ENCODE measurements around the gene FAT1.
"Not testable (repeated sequence)": the region's sequence is repeated elsewhere in the genome, so short reads cannot be mapped to it uniquely, and the experiment has no call there.

The FAT1 gene

DNA sequence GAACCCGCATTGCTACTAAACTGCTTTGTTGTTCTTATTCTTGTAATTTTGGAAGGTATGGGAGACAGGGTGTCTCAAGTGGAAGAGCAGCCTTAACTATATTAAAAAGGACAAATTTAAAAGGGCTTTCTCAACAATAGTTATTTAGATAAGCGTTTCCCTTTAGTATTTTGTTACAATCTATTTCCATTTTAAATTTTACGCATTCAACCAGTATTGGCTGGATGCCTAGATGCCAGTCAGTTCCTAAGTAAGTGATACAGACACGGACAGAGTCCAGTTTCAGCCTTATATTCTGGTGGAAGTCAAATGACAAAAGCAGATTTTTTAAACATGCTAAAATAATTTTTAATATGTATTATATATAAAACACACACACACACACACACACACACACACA is 28.3 kb downstream of the FAT1 start:
- no peak for DNase-seq

GRCh38 chr4:186693894-186694293 is 29.8 kb downstream of the FAT1 start:
- no peak for DNase-seq

GRCh38 chr4:186693159-186693815 is 30.4 kb downstream of the FAT1 start:
- DNase-seq = no peak

GRCh38 chr4:186691396-186691795 is 32.3 kb downstream of the FAT1 start:
- no peak for DNase-seq

GRCh38 chr4:186689476-186689875 is 34.2 kb downstream of the FAT1 start:
- no peak for DNase-seq

DNA sequence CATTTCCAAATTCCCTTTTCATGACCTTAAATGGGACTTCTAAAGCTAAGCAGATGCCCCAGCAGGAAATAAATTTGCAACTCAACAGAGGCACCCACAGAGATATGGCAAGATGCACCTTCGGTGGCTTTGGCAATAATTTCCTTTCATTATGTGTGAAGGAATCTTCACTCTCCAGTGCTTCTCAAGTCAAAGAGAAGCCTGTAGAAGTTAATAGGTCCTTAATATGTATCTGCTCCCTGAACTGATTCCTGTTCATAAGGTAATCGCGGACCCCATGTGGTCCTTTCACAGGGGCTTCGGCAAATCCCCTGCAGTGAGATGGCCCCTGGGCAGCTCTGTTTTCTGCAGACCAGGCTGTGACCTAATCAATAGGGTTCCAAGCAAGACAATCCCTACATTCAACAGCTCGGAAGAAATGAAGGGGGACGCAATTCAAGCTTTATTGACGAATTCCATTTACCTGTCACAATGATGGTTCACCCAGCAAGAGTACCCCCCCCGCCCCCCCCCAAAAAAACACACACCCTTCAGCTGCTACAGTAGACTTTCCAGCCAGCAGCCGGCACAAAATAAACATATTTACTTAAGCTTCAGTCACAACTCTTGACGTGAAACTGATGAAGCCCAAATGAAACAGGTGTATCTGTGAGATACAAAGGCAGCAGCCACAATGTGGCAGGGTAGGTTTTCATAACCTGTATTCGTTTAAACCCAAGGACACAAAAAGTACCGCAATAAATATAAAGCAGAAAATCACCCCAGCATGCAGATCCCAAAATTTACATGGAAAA is 35.3 kb downstream of the FAT1 start:
- no peak for DNase-seq

GRCh38 chr4:186687265-186687664 is 36.4 kb downstream of the FAT1 start:
- no peak for DNase-seq

- DNase-seq = no peak
Observed at GRCh38 chr4:186685767-186686183, 37.9 kb downstream of the FAT1 start.

DNA sequence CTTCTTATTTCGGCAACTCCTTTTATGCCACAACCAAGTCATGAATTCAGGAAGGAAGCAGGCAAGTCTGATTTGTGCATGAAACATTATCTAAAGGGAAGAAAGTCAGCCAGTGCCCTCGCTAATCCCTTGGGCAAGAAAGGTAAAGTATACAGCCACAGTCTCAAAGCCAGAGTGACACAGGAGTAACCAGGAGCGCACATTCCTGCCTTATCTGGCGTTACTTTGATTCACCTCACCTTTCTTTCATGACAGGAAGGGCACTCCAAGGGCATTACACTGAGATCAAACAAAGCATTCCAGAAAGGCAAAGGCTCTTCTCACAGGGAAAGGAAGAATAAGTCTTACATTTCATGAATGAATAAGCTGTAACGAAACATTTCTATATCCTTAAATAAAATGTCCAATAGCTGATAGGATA is 38.8 kb downstream of the FAT1 start:
- DNase-seq = no peak

DNA sequence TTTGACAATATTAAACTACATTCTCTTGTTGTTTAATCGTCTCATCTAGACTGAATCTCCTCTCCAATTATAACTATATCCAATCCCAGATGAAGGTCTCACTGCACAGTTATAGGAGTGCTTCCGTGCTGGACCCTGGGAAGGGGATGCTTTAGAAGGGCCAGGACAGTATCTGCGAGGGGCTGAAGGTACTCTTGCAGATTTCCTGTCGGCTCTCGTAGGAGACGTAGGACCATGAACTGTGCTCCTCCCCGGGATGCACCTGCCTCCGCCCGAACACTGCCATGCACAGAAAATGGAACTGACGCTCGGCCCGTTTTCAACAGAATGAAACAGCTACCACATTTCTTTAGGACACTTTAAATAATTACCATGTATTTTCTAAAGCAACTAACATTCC is 39.4 kb downstream of the FAT1 start:
- no peak for DNase-seq

DNA sequence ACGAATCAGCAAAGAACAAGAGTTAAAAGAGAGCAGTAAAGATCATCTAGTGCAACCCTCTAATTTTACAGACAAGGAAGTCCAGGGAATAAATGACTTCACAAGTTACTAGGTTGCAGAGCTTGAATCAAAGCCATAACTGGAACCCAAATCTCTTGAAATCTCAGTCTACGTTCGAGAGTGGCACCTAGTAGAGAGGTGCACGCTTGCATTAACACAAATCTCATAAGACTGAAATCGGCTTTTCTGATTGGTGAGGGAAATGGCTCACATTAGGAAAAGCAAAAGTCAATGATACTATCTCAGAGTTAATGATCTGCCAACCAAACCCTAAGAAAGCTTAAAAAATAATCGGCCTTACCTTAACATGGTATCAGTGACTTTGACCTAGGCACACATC is 43.0 kb downstream of the FAT1 start:
- no peak for DNase-seq

DNA sequence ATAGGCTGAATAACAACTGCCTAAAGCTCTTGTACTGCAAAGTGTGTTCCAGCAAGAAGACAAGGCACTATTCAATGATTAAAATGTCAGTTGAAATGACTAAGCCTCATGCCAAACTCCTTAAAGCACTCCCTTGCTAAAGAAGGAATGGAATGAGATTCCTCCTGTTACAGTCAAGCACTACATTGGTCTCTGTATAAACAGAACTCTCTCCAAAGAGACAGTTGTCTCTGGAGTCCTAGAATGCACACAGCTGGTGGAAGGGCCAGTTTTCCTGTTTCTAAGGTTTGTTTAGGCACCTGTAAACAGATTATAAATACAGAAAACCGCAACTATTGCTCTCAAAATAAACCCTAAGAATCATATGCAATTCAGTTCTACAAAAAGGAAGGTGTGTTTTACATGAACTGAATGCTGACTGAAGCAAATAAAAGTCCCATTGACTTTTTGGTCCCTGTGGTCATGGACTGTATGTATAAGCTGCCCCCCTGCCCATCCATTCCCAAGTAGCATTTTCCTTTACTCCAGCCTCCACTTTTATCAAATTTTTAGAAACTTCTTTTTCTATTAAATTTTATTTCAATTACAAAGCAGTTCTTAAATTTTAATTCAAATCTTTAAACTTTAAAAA is 47.0 kb downstream of the FAT1 start:
- no peak for DNase-seq

GRCh38 chr4:186669735-186670134 is 53.9 kb downstream of the FAT1 start:
- DNase-seq = no peak

- no peak for DNase-seq
Observed at GRCh38 chr4:186669159-186669731, 54.4 kb downstream of the FAT1 start.

DNA sequence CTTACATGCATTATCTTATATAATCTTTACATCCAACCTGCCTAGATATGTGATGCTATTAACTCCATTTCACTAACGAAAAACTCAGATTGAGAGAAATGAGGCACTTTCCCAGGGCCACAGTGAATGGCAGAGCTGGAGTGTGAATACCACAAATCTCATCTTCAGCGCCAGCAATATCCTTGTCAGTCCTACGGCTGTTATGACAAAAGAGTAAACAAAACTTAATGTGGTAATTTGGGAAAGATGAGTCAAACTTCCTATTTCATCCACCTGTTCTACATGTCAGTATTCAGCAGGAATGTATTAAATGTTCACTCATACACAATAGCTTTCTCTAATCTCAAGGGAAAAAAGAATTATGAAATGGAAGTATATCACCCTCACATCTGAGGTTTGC is 56.9 kb downstream of the FAT1 start:
- DNase-seq = no peak

DNA sequence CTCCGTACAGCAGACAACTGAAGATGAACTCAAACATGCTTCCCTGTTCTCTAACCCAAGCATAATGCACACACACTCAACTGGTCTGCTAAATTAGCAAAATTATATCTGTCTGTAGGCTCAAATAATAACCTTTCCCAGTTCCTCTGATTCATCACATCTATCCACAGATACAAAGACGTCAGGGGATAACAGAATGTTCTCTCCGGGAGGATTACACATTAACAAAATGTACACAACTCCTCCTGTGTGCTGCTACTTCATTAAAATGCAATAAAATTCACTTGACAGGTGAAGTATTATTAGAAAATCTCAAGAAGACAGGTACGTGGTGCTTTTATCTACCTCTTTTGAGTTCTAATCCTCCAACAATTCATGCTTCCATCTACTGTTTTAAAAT is 57.4 kb downstream of the FAT1 start:
- no peak for DNase-seq

DNA sequence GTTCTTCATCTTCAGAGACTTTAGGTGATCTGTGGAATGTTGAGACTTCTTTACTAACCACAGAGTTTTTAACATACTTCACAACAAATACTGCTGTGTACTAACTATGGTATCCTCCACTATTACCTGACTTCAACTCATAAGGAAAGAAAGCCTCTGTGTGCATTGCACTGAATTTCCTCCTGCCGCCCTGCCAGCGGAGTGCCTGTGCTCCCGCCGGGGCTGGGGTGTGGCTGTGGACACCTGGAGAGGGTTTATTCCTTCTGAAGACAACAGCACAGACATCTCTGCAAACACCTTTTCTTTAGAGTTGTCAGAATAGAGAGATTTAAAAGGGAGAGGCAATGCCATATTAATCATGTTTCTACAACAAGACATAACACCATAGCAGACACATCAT is 63.3 kb downstream of the FAT1 start:
- DNase-seq = no peak

GRCh38 chr4:186659935-186660334 is 63.7 kb downstream of the FAT1 start:
- no peak for DNase-seq

GRCh38 chr4:186659456-186659855 is 64.2 kb downstream of the FAT1 start:
- DNase-seq = not testable (repeated sequence)

GRCh38 chr4:186658657-186659056 is 65.0 kb downstream of the FAT1 start:
- DNase-seq = no peak

GRCh38 chr4:186657764-186658163 is 65.9 kb downstream of the FAT1 start:
- no peak for DNase-seq

DNA sequence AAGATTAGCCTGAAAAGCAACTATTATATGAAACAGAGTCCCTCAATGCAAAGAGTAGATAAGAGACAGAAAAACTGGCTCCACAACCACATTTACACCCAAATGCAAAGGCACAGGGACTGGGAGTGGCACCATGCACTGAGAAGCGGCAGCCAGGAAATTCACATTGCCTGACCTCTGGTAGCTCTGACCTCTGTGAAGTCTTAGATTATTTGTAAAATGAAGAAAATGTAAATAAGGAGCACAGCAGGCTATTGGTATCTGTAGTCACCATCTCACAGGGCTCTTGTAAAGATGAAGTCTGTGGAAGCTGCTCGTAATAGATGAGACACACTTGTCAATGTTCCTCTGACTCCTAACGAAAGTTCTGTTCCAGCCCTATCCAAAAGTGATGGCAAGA is 69.7 kb downstream of the FAT1 start:
- DNase-seq = no peak

DNA sequence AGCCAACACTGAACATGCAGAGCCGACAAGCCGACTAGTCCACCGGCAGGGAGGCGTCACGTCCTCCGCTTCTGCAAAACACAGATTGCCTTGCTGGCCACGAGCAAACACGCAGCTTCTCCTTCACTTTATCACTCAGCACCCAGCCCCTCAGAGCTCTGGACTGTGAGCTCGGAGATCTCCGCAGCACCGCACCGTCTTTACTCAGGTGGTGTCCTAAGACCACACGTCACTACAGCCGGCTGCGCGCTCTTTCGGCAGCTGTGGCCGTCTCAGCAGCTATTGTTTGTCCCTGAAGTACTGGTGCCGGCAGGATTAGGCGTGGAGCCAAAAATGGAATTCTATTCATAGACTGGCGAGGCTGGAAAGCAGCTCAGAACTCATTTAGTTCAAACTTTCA is 72.0 kb downstream of the FAT1 start:
- DNase-seq = no peak

DNA sequence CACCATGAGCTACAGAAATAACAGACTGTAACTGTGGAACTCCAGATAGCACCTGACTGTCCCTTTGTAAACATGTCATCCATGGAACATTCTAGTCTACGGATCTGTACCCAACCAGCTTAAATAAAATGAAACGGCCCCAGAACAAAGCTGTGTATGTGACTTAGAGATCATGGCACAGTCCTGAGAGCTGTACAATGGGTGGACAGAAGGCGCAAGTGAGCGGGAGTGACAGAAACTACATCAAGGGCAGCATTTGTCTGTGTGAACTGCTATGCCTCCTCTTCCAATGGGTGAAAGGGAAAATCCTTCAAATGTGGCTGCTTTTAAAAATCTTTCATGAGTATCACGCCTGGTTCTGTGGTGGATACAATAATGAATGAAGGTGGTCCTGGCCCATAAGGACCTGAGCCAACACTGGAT is 72.5 kb downstream of the FAT1 start:
- DNase-seq = no peak

Measured in NCI-H524 treated with DMSO at 0.1 percent for 48 hours (cell line).